Common myeloid progenitor, CD34-positive (primary cell): ENCODE measurements around the gene XIRP1.

Source experiments
- CTCF ChIA-PET: fragments of 350-600 bp; sonication (Branson Sonifier 250); formaldehyde crosslinking; loops from one replicate; lab custom pipeline; 2021; ENCODE audit warnings: antibody characterized with exemption; lab: Charles Lee
- POLR2A ChIA-PET: fragments of 350-600 bp; sonication (Branson Sonifier 250); formaldehyde crosslinking; loops from one replicate; lab custom pipeline; 2021; ENCODE audit warnings: antibody characterized with exemption; lab: Charles Lee
- DNase-seq, 3 donors: peaks; one replicate each; pipeline versions ENCODE4 v3.0.0 to v3.0.0-alpha.2; 2013
- H3K27ac ChIP-seq, 2 experiments: 1 replicate in 1 of 2; 2 replicates in 1 of 2; pipeline ENCODE4 v1.7.0; 2013; ENCODE audit warnings: inconsistent platforms in 2 of 2, low read length in 2 of 2, mild to moderate bottlenecking in 2 of 2, low read depth in 1 of 2, moderate library complexity in 1 of 2; ENCODE audit not compliant: severe bottlenecking in 2 of 2, insufficient read depth in 1 of 2, poor library complexity in 1 of 2
- H3K27me3 ChIP-seq, 5 experiments: replicated peaks in 2 of 5; 1 replicate in 3 of 5; 2 replicates in 2 of 5; pipeline versions ENCODE4 v1.6.1 to v1.7.0; 2013; ENCODE audit warnings: low read length in 4 of 5, mild to moderate bottlenecking in 2 of 5, moderate library complexity in 2 of 5, inconsistent platforms in 1 of 5; ENCODE audit not compliant: insufficient read depth in 5 of 5, control insufficient read depth in 4 of 5
- H3K36me3 ChIP-seq, 4 experiments: 1 replicate in 2 of 4; 2 replicates in 2 of 4; pipeline versions ENCODE4 v1.6.1 to v1.7.0; 2013; ENCODE audit warnings: low read length in 3 of 4, control low read depth in 1 of 4, mild to moderate bottlenecking in 1 of 4; ENCODE audit not compliant: control insufficient read depth in 4 of 4, insufficient read depth in 4 of 4
- H3K4me1 ChIP-seq, 4 experiments: 1 replicate in 3 of 4; 2 replicates in 1 of 4; pipeline versions ENCODE4 v1.6.1 to v1.7.1; 2013; ENCODE audit warnings: low read length in 3 of 4, mild to moderate bottlenecking in 3 of 4, control low read depth in 1 of 4, inconsistent platforms in 1 of 4, moderate library complexity in 1 of 4; ENCODE audit not compliant: control insufficient read depth in 4 of 4, insufficient read depth in 4 of 4; ENCODE audit errors: control extremely low read depth in 1 of 4
- H3K4me3 ChIP-seq, 7 experiments: 1 replicate in 4 of 7; 2 replicates in 3 of 7; pipeline versions ENCODE4 v1.5.1 to v1.7.0; 2013; ENCODE audit warnings: mild to moderate bottlenecking in 7 of 7, low read length in 6 of 7, moderate library complexity in 6 of 7, inconsistent platforms in 2 of 7, low read depth in 2 of 7, control low read depth in 1 of 7; ENCODE audit not compliant: insufficient read depth in 4 of 7, control insufficient read depth in 1 of 7; ENCODE audit errors: extremely low read depth in 1 of 7
- H3K9me3 ChIP-seq, 5 experiments: 1 replicate in 4 of 5; 2 replicates in 1 of 5; pipeline versions ENCODE4 v1.6.1 to v1.7.1; 2013; ENCODE audit warnings: low read length in 4 of 5, mild to moderate bottlenecking in 2 of 5, inconsistent platforms in 1 of 5, low read depth in 1 of 5, moderate library complexity in 1 of 5; ENCODE audit not compliant: control insufficient read depth in 4 of 5, insufficient read depth in 2 of 5; ENCODE audit errors: control extremely low read depth in 1 of 5
- WGBS: methylation state at CpG from one replicate; pipeline ENCODE4 v1.1.5; 2013; ENCODE audit not compliant: insufficient coverage; 5-methylcytosine and 5-hydroxymethylcytosine counted together

XIRP1 gene

DNA sequence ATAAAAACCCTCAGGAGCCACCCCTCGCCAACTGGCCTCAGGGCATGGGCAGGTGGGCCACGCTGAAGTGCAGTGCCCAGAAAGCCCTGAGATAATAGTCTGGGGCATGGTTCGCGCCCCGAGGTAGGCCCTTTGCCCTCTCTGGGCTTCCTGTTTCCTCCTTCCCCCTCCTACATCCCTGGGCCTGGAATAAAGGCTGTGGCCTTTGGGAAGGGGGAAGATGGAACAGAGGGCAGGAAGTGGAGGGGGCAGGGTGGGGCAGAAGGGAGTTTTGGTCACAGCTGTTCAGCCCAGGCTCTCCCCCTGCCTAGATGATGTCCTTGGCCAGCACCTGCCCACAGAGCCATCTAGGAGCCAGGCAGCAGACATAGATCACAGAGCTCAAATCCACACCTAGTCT lies 50.3 kb downstream of the XIRP1 start:
- no peak for DNase-seq
- CTCF ChIA-PET: interaction anchor here (1.0 to 5.2 kb wide), 5 partner anchors 9 to 146 kb away, joined by 3 to 54 read pairs (median 4); partner anchors contain the start of genes GORASP1 and TTC21A
- H3K27me3 ChIP-seq: no peaks in the 10 kb centered on the region
- H3K4me3 ChIP-seq: peak overlapping the region in 2 of 7 experiments; percentile 6 to 16
- WGBS: 75% methylated on average over 2 of the region's 5 CpGs
- H3K36me3 ChIP-seq: peaks cover 9 to 55% (median 51%) of the 10 kb centered on the region in 4 experiments
- no peaks in the 10 kb centered on the region for H3K9me3 ChIP-seq
- H3K4me1 ChIP-seq: peaks cover 1 to 48% (median 41%) of the 10 kb centered on the region in 4 experiments
- POLR2A ChIA-PET: interaction anchor here (0.7 to 1.0 kb wide), 2 partner anchors 28 to 35 kb away, joined by 3 to 4 read pairs; no protein-coding TSS in a partner anchor
- H3K27ac ChIP-seq: no peak overlapping the region

DNA sequence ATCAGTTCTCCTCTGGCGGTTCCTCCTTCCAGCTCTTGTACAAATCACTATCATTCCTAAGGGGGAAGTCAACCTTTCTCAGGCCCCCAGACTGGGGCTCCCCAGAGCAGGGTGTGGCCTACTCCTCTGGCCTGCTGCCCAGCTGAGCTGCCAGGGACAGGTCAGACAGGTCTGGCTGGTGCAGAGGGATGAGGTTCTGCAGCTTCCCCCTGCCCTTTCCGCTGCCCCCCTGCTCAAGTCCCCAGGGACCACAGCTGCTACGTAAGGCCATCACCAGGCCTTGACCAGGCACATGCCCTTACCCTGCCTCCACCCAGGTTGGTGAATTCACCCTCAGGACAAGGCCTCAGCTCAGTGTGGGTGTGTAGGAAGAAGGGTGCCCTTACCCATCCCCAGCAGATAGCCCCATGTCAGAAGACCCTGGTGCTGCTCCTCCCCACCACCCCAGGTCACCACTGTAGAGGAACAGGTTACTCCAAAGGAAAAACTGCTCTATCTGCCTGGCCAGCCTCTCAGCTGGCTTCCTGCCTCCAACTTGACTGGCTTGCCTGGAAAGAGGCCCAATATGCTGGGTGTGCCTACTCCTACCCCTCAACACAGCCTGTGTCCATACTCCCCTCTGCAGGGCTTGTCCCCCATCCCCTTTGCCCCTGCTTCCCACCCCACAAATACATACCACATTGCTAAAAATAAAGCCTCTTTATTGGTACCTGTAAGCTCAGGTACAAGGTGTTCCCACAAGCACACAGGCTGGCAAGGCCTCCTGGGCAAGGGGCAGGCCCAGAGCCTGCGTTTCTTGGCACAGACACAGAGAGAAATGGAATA lies 51.0 kb downstream of the XIRP1 start:
- peak overlapping the region in 1 of 2 experiments; percentile 34 for H3K27ac ChIP-seq
- POLR2A ChIA-PET: interaction anchor here (0.6 to 1.3 kb wide), 3 partner anchors 15 to 27 kb away, joined by 3 to 5 read pairs (median 4); no protein-coding TSS in a partner anchor
- H3K27me3 ChIP-seq: no peaks in the 10 kb centered on the region
- H3K4me3 ChIP-seq: peak overlapping the region in 2 of 7 experiments; percentile 6 to 16
- H3K9me3 ChIP-seq: no peaks in the 10 kb centered on the region
- peaks cover 9 to 54% (median 48%) of the 10 kb centered on the region in 4 experiments for H3K36me3 ChIP-seq
- peaks cover 1 to 41% (median 34%) of the 10 kb centered on the region in 4 experiments for H3K4me1 ChIP-seq
- DNase-seq: peak in 2 of 3 donors; percentile 34 to 42
- 33% methylated on average over 2 of the region's 4 CpGs for WGBS
- CTCF ChIA-PET: interaction anchor here (0.8 to 5.2 kb wide), 9 partner anchors 8 to 146 kb away, joined by 3 to 54 read pairs (median 4); partner anchors contain the start of genes GORASP1 and TTC21A

DNA sequence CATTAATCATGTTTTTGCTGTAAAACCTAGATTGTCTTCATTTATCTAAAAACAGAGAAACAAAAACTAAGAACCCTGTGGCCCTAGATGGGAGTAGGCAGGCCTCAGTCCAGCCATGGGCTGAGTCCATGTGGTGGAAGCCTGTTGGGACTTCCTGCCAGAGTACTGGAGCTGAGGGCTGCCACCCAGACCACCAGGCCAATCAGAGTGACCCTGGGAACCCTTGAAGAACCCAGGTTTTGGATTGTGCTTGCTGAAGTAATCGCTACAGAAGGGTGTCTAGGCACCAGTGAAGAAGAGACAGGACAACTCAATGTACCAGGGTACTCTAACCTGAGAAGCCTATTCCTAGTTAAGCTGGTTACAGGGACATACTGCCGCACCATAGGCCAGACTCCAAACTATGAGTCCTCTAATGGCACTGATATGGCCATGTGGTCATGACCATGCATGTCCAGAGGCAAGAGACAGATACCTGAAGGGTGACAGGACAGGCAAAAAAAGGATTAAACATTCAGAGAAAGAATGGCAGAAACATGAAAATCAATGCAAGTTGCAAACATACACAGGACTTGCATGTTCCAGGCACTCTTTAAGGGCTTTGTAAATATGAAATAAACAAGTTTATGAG lies 51.9 kb downstream of the XIRP1 start:
- 100% methylated on average over 2 of the region's 2 CpGs for WGBS
- no peak for DNase-seq
- POLR2A ChIA-PET: interaction anchor here (0.9 to 1.3 kb wide), 2 partner anchors 14 to 33 kb away, joined by 4 to 5 read pairs; partner anchors contain the start of genes GORASP1 and TTC21A
- H3K27me3 ChIP-seq: no peaks in the 10 kb centered on the region
- no peaks in the 10 kb centered on the region for H3K9me3 ChIP-seq
- H3K4me1 ChIP-seq: peaks cover under 1 to 31% (median 27%) of the 10 kb centered on the region in 4 experiments
- peaks cover 9 to 45% (median 40%) of the 10 kb centered on the region in 4 experiments for H3K36me3 ChIP-seq
- CTCF ChIA-PET: interaction anchor here (0.8 to 5.2 kb wide), 6 partner anchors 8 to 147 kb away, joined by 3 to 54 read pairs (median 4); no protein-coding TSS in a partner anchor
- H3K27ac ChIP-seq: no peak overlapping the region
- H3K4me3 ChIP-seq: no peak overlapping the region

DNA sequence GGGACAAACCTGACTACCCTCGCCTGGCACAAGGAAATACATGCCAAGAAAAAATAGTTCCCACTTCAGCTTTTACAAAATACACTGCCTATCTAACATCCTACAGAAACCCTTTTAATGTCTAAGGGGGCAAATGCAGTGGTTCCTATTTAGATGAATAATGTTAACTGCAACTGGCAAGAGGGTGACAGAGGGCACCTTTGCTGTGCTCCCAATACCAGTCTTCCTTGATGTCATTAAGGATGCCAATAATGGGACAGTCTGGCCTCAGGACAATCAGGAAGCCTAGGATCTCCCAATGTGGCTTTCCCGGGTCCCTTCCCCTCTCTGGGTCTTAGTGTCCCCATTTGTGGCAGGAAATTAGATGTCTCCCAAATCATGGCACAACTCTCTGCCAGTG lies 53.0 kb downstream of the XIRP1 start:
- ChIA-PET POLR2A (interaction anchor here (0.9 kb wide), 1 partner anchor 32 kb away, joined by 4 read pairs; the partner anchor contains the start of genes GORASP1 and TTC21A), CTCF (interaction anchor here (1.3 to 5.2 kb wide), 2 partner anchors 9 to 12 kb away, joined by 3 to 54 read pairs; no protein-coding TSS in a partner anchor)
- no peak for DNase-seq
- Histone ChIP-seq H3K36me3 (peaks cover 9 to 35% (median 31%) of the 10 kb centered on the region in 4 experiments), H3K9me3 (no peaks in the 10 kb centered on the region), H3K27ac (no peak overlapping the region), H3K4me1 (peaks cover 0 to 28% (median 25%) of the 10 kb centered on the region in 4 experiments), H3K27me3 (no peaks in the 10 kb centered on the region), H3K4me3 (no peak overlapping the region)
- 100% methylated on average over 1 of the region's 2 CpGs for WGBS

DNA sequence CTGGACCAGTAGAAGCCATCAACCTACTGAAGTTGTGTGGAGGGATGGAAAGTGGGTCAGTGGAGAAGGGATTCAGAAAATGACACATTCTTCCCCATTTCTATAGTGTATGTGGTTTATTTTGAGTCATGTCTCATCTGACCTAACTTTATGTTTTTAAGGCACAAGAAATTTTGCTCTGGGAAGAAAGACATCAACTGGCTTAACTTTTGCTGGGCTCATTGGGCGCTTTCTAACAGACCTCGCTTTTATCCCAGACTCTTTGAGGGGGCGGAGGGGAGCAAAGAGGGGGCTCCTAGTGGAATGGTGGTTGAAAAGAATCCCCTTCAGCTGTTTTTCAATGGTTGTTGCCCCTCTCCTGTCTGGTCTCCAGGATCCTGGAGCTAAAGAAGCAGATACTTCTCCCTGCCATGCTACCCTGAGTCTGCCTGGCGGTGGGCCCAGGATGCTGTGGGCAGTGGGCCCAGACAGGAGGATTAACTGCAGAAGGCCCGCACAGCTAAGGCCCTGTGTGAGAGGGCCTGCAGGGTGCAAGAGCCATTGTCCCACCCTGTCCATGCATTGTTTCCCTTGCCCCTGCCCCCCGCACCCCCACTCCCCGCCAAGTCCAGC lies 53.5 kb downstream of the XIRP1 start:
- Histone ChIP-seq H3K4me1 (peaks cover 0 to 31% (median 25%) of the 10 kb centered on the region in 4 experiments), H3K9me3 (no peaks in the 10 kb centered on the region), H3K27me3 (no peaks in the 10 kb centered on the region), H3K36me3 (peaks cover 7 to 30% (median 25%) of the 10 kb centered on the region in 4 experiments), H3K4me3 (no peak overlapping the region), H3K27ac (no peak overlapping the region)
- DNase-seq: no peak
- ChIA-PET POLR2A (no interaction called here), CTCF (interaction anchor here (1.3 kb wide), 1 partner anchor 8 kb away, joined by 3 read pairs; no protein-coding TSS in a partner anchor)
- 92% methylated on average over 1 of the region's 7 CpGs for WGBS

DNA sequence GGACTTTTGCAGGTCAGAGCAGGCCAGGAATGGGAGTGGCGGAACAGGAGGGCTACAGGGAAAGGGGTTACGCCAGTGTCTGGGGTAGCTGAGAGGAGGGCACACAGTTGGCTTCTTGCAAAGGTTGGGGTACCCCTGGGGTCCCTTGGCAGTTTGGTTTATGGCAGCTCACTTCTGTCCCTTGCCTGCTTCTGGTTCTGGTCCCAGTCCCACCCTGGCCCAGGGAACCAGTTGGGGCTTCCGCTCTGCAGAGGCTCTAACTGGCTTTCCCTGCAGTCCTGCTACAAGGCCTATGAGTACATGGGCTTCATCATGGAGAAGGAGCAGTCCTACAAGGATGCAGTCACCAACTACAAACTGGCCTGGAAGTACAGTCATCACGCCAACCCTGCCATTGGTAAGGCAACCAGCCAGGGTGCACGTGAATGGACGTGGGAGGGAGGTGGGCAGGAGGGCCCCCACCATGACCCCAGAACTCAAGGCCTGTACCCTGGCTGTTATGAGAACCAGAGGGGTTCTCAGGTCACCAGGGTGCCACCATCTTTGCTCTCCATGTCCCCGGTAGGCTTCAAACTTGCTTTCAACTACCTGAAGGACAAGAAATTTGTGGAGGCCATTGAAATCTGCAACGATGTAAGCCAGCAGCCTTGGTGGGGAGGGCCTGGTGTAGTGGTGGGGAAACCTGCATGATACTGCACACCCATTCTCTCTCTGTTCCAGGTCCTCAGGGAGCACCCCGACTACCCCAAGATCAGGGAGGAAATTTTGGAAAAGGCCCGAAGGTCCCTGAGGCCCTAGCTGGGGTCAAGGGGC lies 54.2 kb downstream of the XIRP1 start:
- no peaks in the 10 kb centered on the region for H3K27me3 ChIP-seq
- DNase-seq: no peak
- peaks cover 4 to 23% (median 18%) of the 10 kb centered on the region in 4 experiments for H3K36me3 ChIP-seq
- no peak overlapping the region for H3K27ac ChIP-seq
- WGBS: 97% methylated on average over 8 of the region's 10 CpGs
- POLR2A ChIA-PET: no interaction called here
- H3K4me3 ChIP-seq: no peak overlapping the region
- CTCF ChIA-PET: interaction anchor here (1.3 to 2.4 kb wide), 3 partner anchors 8 to 150 kb away, joined by 3 to 9 read pairs (median 5); no protein-coding TSS in a partner anchor
- H3K4me1 ChIP-seq: peaks cover 0 to 31% (median 25%) of the 10 kb centered on the region in 4 experiments
- no peaks in the 10 kb centered on the region for H3K9me3 ChIP-seq
